Ecto neural progenitor cell (in vitro differentiated cells): ENCODE data around the gene DLGAP1.

Source experiments
- DNase-seq: peaks from one replicate; pipeline ENCODE4 v3.0.0-alpha.2; 2018; ENCODE audit warnings: low spot score

DLGAP1 gene

DNA sequence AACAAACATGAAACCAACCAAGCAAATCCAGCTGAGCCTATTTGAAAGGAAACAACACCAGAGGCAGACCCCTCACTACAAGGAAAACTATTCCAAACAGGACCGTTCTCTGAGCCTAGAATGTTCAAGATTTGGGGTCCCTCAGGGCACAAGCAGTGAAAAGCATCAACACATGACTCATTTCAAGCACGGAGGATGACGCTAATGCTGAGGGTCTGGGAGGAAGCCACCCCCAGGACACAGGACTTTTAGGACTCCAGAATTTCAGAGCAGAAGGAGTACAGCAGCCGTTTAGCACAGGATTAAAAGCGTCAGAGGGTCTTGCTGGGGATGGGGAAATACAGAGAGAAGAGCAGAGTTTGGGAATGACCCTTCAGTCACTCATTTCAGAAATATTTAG lies 168.9 kb downstream of the DLGAP1 start:
- DNase-seq = no peak

DNA sequence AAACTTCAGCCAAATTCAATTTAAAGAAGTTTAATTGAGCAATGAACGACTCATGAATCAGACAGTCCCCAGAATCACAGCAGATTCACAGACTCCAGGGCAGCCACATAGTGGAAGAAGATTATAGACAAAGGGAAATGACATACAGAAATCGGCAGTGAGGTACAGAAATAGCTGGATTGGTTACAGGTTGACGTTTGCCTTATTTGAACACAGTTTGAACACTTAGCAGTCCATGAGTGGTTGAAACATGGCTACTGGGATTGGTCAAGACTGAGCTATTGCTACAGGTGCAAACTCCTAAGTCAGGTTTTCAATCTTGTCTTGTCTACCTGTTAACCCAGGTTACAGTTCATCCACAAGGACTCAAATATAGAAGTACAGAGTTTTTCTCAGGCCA lies 169.6 kb downstream of the DLGAP1 start:
- no peak for DNase-seq

DNA sequence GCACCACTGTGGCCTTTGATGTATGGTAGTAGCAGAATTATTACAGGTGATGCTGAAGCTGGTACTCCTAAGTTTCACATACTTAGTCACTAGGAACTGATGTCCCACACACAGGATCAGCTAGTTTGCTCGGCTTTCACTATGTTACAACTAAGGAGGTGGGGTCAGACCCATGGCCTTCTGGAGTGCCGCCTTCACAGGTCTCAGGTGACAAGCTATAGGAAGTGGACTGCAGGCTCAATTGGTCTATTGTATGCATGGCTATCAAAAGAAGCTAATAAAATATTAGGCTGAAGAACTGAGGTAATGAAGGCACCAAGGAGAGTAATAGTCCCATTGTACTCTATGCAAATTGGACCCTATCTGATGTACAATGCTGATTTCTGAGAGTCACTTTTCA lies 170.6 kb downstream of the DLGAP1 start:
- DNase-seq = no peak

GRCh38 chr18:4283746-4284291 lies 171.3 kb downstream of the DLGAP1 start:
- no peak for DNase-seq

GRCh38 chr18:4282954-4283353 lies 172.2 kb downstream of the DLGAP1 start:
- DNase-seq = no peak

- DNase-seq = no peak
These were observed 178.0 kb downstream of the DLGAP1 start for GRCh38 chr18:4276953-4277585.

GRCh38 chr18:4271952-4272351 lies 183.2 kb downstream of the DLGAP1 start:
- no peak for DNase-seq

GRCh38 chr18:4270988-4271387 lies 184.1 kb downstream of the DLGAP1 start:
- no peak for DNase-seq

- DNase-seq = no peak
These were observed 185.1 kb downstream of the DLGAP1 start for GRCh38 chr18:4270016-4270415.

- DNase-seq = no peak
These were observed 187.5 kb downstream of the DLGAP1 start for GRCh38 chr18:4267641-4268040.

DNA sequence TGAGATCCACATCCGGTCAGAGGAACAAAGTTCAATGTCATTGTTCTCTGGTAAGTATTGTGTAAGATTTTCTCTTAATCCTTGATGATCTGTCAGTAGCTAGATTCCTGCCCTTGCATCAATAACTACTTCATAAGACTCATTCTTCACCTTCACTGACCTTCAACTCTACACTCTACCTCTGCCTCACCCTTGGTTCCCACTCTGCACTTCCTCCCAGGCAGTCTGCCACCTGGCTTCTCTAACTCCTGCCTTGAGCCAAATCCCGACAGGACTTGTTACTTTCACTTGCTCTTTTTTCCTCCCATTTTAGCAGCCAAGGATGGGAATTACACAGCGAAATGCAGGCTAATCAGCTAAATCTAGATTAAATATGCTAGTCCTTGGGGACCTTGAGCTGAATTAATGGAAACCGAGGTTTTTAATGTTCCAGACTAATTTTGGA lies 190.7 kb downstream of the DLGAP1 start:
- DNase-seq = no peak

- no peak for DNase-seq
These were observed 195.0 kb downstream of the DLGAP1 start for GRCh38 chr18:4260107-4260506.

DNA sequence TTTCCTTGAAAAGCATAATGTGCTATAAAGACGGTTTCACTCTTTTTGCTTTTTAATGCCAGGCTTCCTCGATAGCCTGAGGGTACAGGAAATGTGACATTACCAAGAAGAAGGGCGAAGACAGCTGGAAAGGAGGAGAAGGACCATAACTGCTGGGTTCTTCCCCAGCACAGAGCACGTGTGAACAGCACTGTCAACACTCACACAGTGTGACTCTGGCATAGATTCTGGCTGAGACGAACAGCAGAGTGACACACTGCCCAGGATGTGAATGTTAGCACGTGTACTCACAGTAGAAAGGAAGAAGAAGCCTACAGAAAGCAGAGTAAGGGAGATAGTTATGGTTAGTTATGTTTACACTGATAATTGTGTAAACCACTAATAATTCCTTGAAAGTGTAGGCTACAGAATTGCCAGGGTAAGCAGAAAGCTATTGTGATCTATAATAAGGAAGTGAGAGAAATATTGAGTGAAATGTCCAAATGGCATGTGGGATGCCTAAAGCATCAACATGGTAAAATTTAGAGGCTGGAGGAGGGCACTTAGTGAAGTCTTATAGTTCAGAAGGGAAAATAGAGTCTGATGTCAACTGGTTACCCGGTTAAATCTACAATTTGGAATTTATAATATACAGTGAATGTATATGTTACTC lies 198.2 kb downstream of the DLGAP1 start:
- no peak for DNase-seq

GRCh38 chr18:4254840-4255239 lies 200.3 kb downstream of the DLGAP1 start:
- no peak for DNase-seq

DNA sequence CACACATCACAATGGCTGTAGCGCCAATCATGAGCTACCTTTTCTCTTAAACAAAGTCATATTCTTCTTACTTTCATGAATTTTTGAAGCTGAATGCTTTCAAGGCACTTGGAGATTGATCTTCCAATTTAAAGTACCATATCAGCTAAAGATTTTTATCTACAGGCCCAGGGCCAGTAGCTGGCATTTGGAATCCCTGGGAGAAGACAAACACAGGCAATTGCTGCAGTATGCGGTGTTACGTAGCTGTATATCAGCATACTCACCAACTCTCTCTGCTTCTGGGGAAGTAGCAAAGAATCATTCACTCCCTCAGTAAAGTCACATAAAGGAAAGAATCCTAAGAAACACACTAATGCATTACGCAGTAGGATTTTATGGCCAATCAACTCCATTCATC lies 202.3 kb downstream of the DLGAP1 start:
- DNase-seq = no peak

- no peak for DNase-seq
These were observed 203.2 kb downstream of the DLGAP1 start for GRCh38 chr18:4251873-4252272.

- DNase-seq = no peak
These were observed 203.9 kb downstream of the DLGAP1 start for GRCh38 chr18:4251206-4251605.

GRCh38 chr18:4250141-4250540 lies 205.0 kb downstream of the DLGAP1 start:
- no peak for DNase-seq

GRCh38 chr18:4248686-4249085 lies 206.4 kb downstream of the DLGAP1 start:
- DNase-seq = no peak

- DNase-seq = no peak
These were observed 208.7 kb downstream of the DLGAP1 start for GRCh38 chr18:4246374-4246773.

DNA sequence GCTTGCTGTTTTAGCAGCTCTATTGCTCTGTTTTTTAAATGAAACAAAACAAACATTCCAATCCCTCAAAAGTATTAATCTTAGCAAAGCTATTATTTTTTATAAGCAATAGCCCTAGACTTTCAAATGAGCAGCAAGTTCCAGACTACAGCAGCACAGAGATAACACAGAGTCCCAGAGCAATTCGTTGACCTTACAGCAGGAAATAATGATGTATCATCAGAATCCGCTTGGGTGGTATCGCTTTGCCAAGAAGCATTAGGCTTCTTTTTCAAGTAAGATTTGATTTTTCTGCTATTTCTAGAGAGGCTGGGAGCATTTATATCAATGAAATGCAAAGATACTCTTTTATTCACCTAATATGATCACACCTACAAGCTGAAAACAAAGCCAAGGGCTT lies 209.7 kb downstream of the DLGAP1 start:
- DNase-seq = no peak

DNA sequence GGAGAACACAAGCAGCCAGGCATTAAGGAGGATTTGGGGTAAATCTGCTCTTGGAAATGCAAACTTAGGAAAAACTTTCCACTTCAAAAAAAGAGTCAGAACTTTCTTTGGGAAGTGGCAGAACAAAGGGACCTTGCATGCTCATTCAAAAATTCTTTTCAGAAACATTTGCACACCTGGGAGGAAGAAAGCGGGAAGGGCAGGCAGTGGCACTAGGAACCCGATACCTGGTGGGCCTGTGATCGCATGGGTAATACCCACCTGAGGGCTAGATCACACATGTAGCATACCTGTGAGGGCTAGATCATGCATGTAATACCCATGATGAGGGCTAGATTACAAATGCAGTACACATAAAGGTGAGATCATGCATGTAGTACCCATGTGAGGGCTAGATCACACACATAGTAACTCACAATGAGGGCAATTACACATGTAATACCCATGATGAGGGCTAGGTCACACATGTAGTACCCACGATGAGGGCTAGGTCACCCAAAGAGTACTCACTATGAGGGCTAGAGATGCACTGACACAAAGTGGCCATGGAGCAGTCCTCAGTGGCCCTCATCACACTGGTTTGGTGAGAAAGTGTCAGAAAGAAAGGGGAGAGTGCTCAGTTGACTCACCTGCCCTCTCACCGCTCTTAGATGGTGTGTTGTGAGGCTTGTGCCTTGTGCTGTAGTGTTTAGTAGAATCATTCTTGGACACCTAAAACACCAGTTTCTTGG lies 212.5 kb downstream of the DLGAP1 start:
- DNase-seq = no peak

DNA sequence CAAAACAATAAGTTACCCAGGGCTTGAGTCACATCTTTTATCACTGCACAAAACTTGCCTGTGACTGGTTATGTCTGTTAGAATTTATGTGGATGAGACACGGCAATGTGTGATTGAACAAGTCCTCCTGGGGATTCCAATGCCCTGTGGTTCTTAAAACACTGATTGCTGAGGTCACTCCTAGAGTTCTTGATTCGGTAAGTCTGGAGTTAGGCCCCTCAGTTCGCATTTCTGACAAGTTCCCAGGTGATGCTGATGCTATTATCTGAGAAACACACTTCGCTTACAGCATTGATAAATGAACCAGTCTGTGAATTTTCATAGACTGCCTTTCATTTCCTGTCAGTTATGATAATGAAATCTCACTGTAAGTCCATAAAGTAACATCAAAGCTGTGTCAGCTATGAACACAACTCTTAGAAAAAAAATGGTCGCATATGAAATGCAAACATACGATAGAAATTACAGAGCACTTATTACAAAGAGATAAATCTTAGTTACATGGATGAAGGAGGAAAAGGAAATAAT lies 214.0 kb downstream of the DLGAP1 start:
- DNase-seq = no peak
